DND-41 (cell line): Measurements from ENCODE around the gene HID1.

ENCODE experiments used
- CTCF ChIP-seq: IDR thresholded peaks from 2 replicates; pipeline ENCODE4 v1.5.1; 2012; ENCODE audit warnings: borderline replicate concordance, low read length, moderate library complexity, mild to moderate bottlenecking; ENCODE audit not compliant: poor library complexity, severe bottlenecking; ENCODE audit errors: extremely low read depth
- EZH2 ChIP-seq: IDR thresholded peaks from 3 replicates; pipeline ENCODE4 v1.6.1; 2012; ENCODE audit warnings: borderline replicate concordance, low read depth, mild to moderate bottlenecking, moderate library complexity, low read length, inconsistent platforms; ENCODE audit not compliant: severe bottlenecking

GRCh38 chr17:75004371-75004770, 31.8 kb upstream of the HID1 start:
- TF ChIP-seq CTCF (no peak), EZH2 (no peak)
